ENCODE measurements around the gene GULP1. TPM values are rescaled to one million over a fixed set of nuclear protein-coding genes. Genes with fewer than 3 reads are reported as not detected.

Gene GULP1
- total and polyA plus RNA-seq, 2 of the 4 experiments (the other 2 are of a cell fraction): 24.4 to 40.1 TPM

GRCh38 chr2:188378371-188378950 lies 86.8 kb downstream of the GULP1 start:
- H2BK20ac ChIP-seq (ENCODE audit: low read depth, low read length): no peak overlapping the region; the same call in 1 of the 2 replicates
- no peak overlapping the region for H3K4ac ChIP-seq (ENCODE audit: low read depth, low read length)
- H2BK15ac ChIP-seq (ENCODE audit: low read depth, low read length): no peak overlapping the region
- no peak overlapping the region for H3K23ac ChIP-seq (ENCODE audit: low read depth, low read length)
- intact Hi-C loops (cut with micrococcal nuclease): no loop called here
- BruUV-seq (replicated peaks): no TSS peak
- no peaks in the 10 kb centered on the region for H3K9me3 ChIP-seq (ENCODE audit: control insufficient read depth, insufficient read depth, low read length)
- H3K27ac ChIP-seq (ENCODE audit: insufficient read depth, low read length): no peak overlapping the region
- peaks cover 13% of the 10 kb centered on the region for H3K4me1 ChIP-seq (ENCODE audit: control insufficient read depth, insufficient read depth, low read length)
- H2BK5ac ChIP-seq (ENCODE audit: low read depth, low read length, poor library complexity, severe bottlenecking): peak overlapping the region; percentile 10
- peak overlapping the region; percentile 37; the same call in 1 of the 2 replicates for H2BK120ac ChIP-seq (ENCODE audit: low read depth, low read length)
- no peak overlapping the region for H3K9ac ChIP-seq (ENCODE audit: low read depth, low read length)
- H3K4me2 ChIP-seq (ENCODE audit: low read depth, low read length): peak overlapping the region; percentile 2; the same call in 1 of the 2 replicates
- no peak overlapping the region for H2AK9ac ChIP-seq (replicated peaks; ENCODE audit: low read depth, low read length, poor library complexity)
- H3K36me3 ChIP-seq (ENCODE audit: control insufficient read depth, insufficient read depth, low read length): no peaks in the 10 kb centered on the region
- no peak overlapping the region for H3K56ac ChIP-seq (ENCODE audit: extremely low read depth, insufficient read depth, low read length)
- POLR2A ChIA-PET (ENCODE audit: unreplicated experiment): no interaction called here
- no peak overlapping the region for H3K18ac ChIP-seq (ENCODE audit: low read depth, low read length)
- CTCF ChIA-PET: interaction anchor here (0.6 kb wide), 2 partner anchors 8 to 86 kb away, joined by 3 read pairs; no protein-coding TSS in a partner anchor
- H3K79me1 ChIP-seq (ENCODE audit: low read depth in 1 of 2, low read length in 2 of 2): peaks cover 14 to 33% of the 10 kb centered on the region in 2 experiments
- H4K8ac ChIP-seq (ENCODE audit: low read depth in 2 of 2, low read length in 2 of 2): no peak overlapping the region
- no peak for ATAC-seq (ENCODE audit: low read depth)
- H3K9me1 ChIP-seq (ENCODE audit: insufficient read depth, low read length): peaks cover 3% of the 10 kb centered on the region; the same call in 1 of the 2 replicates
- H2AK5ac ChIP-seq (ENCODE audit: low read depth, low read length): peak overlapping the region; percentile 72; the same call in 1 of the 2 replicates
- dilution Hi-C loops (cut with HindIII; ENCODE audit: low sequenced_read_pairs, unreplicated experiment): no loop called here
- WGBS, 2 experiments (ENCODE audit: extremely low coverage in 2 of 2, insufficient read length in 1 of 2): no CpG with 5 or more reads among the region's 5 CpGs
- H2AFZ ChIP-seq (replicated peaks; ENCODE audit: low read length, poor library complexity): no peak overlapping the region
- 0 out of 2 replicates have a peak overlapping the region, but pooled peaks have one; percentile 47 for H3K14ac ChIP-seq (replicated peaks; ENCODE audit: low read depth, low read length)
- H3K27me3 ChIP-seq (ENCODE audit: control insufficient read depth, insufficient read depth, low read length): no peaks in the 10 kb centered on the region
- in situ Hi-C loops (cut with MboI; ENCODE audit: low sequenced_read_pairs): no loop called here
- H4K5ac ChIP-seq (ENCODE audit: low read depth, low read length): no peak overlapping the region
- H3K4me3 ChIP-seq (ENCODE audit: insufficient read depth, low read depth, low read length): no peak overlapping the region
- no peak overlapping the region for H4K91ac ChIP-seq (ENCODE audit: insufficient read depth, low read depth, low read length)
- peak; percentile 16 for DNase-seq
- no peaks in the 10 kb centered on the region for H4K20me1 ChIP-seq (ENCODE audit: insufficient read depth, low read length)
- TF ChIP-seq CEBPB (IDR thresholded peaks at IDR 0.05; ENCODE audit: low read depth, low read length): no peak
- TF ChIP-seq RAD21 (IDR thresholded peaks at IDR 0.05; ENCODE audit: low read length): no peak
- TF ChIP-seq CHD1 (IDR thresholded peaks at IDR 0.05; ENCODE audit: low read depth, low read length): no peak
- no peak for TF ChIP-seq SMC3 (IDR thresholded peaks at IDR 0.05; ENCODE audit: low read depth, low read length)
- no peak for TF ChIP-seq POLR2A (IDR thresholded peaks at IDR 0.05; ENCODE audit: low read depth, low read length)
- TF ChIP-seq RCOR1 (IDR thresholded peaks at IDR 0.05; ENCODE audit: insufficient replicate concordance, low read length): no peak
- TF ChIP-seq MXI1 (IDR thresholded peaks at IDR 0.05; ENCODE audit: borderline replicate concordance, low read depth, low read length): no peak
- TF ChIP-seq FOS (IDR thresholded peaks at IDR 0.05; ENCODE audit: low read depth, low read length): no peak
- TF ChIP-seq USF2 (IDR thresholded peaks at IDR 0.05; ENCODE audit: low read depth, low read length): no peak
- TF ChIP-seq MAFK (IDR thresholded peaks at IDR 0.05; ENCODE audit: low read depth, low read length): no peak
- no peak for TF ChIP-seq RFX5 (IDR thresholded peaks at IDR 0.05; ENCODE audit: low read depth, low read length)
- no peak for TF ChIP-seq MAZ (IDR thresholded peaks at IDR 0.05; ENCODE audit: borderline replicate concordance, low read depth, low read length)
- no peak for TF ChIP-seq NFE2L2 (IDR thresholded peaks at IDR 0.05; ENCODE audit: low read depth, low read length)
- no peak for TF ChIP-seq ELK1 (IDR thresholded peaks at IDR 0.05; ENCODE audit: borderline replicate concordance, low read depth, low read length)
- no peak for TF ChIP-seq CTCF (conservative IDR thresholded peaks at IDR 0.05; ENCODE audit: low read depth, low read length)
- TF ChIP-seq BHLHE40 (IDR thresholded peaks at IDR 0.05; ENCODE audit: low read depth, low read length): no peak
